ENCODE results near the gene GGPS1. TPM values are rescaled to one million over a fixed set of nuclear protein-coding genes. Genes with fewer than 3 reads are reported as not detected.

GGPS1 gene
- total RNA-seq, 1 experiment from 2014 or later, result 17.4 TPM

GRCh38 chr1:235326719-235327558 lies 1.4 kb upstream of the GGPS1 start:
- H3K27me3 ChIP-seq (ENCODE audit: low read length), result no peaks in the 10 kb centered on the region
- peak; percentile 11 for DNase-seq
- peak overlapping the region; percentile 91 for H3K4me2 ChIP-seq (ENCODE audit: low read length)
- CTCF ChIA-PET, result no interaction called here
- H3K4me1 ChIP-seq (ENCODE audit: insufficient read depth, low read length), result peaks cover 19% of the 10 kb centered on the region; the same call in 1 of the 2 replicates
- TF ChIP-seq, protein P1, sequence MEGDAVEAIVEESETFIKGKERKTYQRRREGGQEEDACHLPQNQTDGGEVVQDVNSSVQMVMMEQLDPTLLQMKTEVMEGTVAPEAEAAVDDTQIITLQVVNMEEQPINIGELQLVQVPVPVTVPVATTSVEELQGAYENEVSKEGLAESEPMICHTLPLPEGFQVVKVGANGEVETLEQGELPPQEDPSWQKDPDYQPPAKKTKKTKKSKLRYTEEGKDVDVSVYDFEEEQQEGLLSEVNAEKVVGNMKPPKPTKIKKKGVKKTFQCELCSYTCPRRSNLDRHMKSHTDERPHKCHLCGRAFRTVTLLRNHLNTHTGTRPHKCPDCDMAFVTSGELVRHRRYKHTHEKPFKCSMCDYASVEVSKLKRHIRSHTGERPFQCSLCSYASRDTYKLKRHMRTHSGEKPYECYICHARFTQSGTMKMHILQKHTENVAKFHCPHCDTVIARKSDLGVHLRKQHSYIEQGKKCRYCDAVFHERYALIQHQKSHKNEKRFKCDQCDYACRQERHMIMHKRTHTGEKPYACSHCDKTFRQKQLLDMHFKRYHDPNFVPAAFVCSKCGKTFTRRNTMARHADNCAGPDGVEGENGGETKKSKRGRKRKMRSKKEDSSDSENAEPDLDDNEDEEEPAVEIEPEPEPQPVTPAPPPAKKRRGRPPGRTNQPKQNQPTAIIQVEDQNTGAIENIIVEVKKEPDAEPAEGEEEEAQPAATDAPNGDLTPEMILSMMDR (conservative IDR thresholded peaks at IDR 0.05; ENCODE audit: low read depth, low read length), result no peak
- TF ChIP-seq EZH2 (IDR thresholded peaks at IDR 0.05; ENCODE audit: low read length, unreplicated experiment) (no peak), EZH2phosphoT487 (IDR thresholded peaks at IDR 0.05; ENCODE audit: borderline replicate concordance, low read length) (no peak)
- H3K79me2 ChIP-seq (ENCODE audit: low read length), result peaks cover 89% of the 10 kb centered on the region
- no peaks in the 10 kb centered on the region for H3K36me3 ChIP-seq (ENCODE audit: low read depth, low read length)
- peak overlapping the region; percentile 97 for H3K4me3 ChIP-seq (ENCODE audit: low read length)
- no peak for ATAC-seq
- H2AFZ ChIP-seq (ENCODE audit: low read length), result peak overlapping the region; percentile 64
- intact Hi-C loops (cut with micrococcal nuclease), result no loop called here
- H3K9ac ChIP-seq (ENCODE audit: low read length), result peak overlapping the region; percentile 86
- peaks cover 13% of the 10 kb centered on the region for H4K20me1 ChIP-seq (ENCODE audit: low read length)
- no peaks in the 10 kb centered on the region for H3F3A ChIP-seq (ENCODE audit: low read length, unreplicated experiment)
- no peaks in the 10 kb centered on the region for H3K9me2 ChIP-seq (replicated peaks; ENCODE audit: low read length)
- H3K9me3 ChIP-seq (ENCODE audit: low read length), result no peaks in the 10 kb centered on the region
- H3K27ac ChIP-seq (ENCODE audit: low read length), result peak overlapping the region; percentile 63; the same call in 1 of the 2 replicates
- BruUV-seq (replicated peaks), result no TSS peak
- POLR2A ChIA-PET (ENCODE audit: unreplicated experiment), result no interaction called here

DNA sequence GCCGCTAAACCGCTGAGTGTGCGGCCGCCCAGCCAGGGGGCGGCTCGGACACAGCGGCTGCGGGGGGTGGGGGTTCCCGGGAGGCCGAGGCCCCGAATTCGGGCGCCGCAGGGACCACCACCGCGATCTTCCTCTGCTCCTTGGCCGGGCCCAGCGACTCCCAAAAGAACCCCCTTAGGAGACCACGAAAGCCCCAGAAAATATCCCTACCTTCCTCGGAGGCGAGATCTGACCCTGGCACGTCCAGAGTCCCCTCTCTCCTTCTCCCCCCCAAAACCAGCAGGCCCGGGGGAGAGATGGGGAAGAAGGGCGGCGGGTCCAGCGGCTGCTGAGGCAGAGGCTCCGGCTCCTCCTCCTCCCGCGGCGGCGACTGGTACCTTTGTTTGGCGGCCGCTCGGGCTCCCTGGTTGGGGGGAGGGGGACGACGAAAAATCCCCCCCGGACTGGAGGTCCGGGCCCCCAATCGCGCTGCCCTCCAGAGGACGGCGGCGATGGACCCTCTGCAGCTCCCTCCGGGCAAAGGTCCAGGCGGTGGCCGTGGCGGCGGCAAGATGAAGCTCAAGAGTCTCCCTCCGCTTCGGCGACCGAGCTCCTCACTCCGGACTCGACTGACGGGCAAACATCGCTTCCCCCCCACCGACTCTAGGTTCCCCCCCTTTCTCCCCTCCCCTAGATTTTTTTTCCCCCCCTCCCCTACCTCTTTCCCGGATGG lies 655 bp upstream of the GGPS1 start, which contains the start of gene ARID4B:
TSS of gene ARID4B (minus strand) at position 621 of the 712 bp plus-strand sequence. CDS start 1,260 bp downstream, outside the sequence.
- no peaks in the 10 kb centered on the region for H3K9me2 ChIP-seq (replicated peaks; ENCODE audit: low read length)
- CTCF ChIA-PET, result interaction anchor here (0.6 to 1.0 kb wide), 4 partner anchors 39 to 75 kb away, joined by 3 read pairs; partner anchors contain the start of gene TBCE
- DNase-seq (no peak), ATAC-seq (peak; percentile 7)
- peaks cover 13% of the 10 kb centered on the region for H4K20me1 ChIP-seq (ENCODE audit: low read length)
- H3K4me2 ChIP-seq (ENCODE audit: low read length), result peak within 1 kb of the TSS; percentile 100
- H3K36me3 ChIP-seq (ENCODE audit: low read depth, low read length), result no peaks in the 10 kb centered on the region
- peak within 1 kb of the TSS; percentile 97 for H3K4me3 ChIP-seq (ENCODE audit: low read length)
- peak within 1 kb of the TSS; percentile 93 for H3K27ac ChIP-seq (ENCODE audit: low read length)
- TF ChIP-seq EZH2phosphoT487 (IDR thresholded peaks at IDR 0.05; ENCODE audit: borderline replicate concordance, low read length) (no peak), EZH2 (IDR thresholded peaks at IDR 0.05; ENCODE audit: low read length, unreplicated experiment) (no peak)
- TF ChIP-seq, protein P1 (conservative IDR thresholded peaks at IDR 0.05; ENCODE audit: low read depth, low read length), result no peak
- no peaks in the 10 kb centered on the region for H3K27me3 ChIP-seq (ENCODE audit: low read length)
- no peaks in the 10 kb centered on the region for H3K9me3 ChIP-seq (ENCODE audit: low read length)
- intact Hi-C loops (cut with micrococcal nuclease), result loop anchor here (1.0 to 2.0 kb wide), 3 partner anchors 39 to 89 kb away; partner anchors contain the start of gene TBCE
- H3K4me1 ChIP-seq (ENCODE audit: insufficient read depth, low read length), result peaks cover 26% of the 10 kb centered on the region; the same call in 1 of the 2 replicates
- H3K9ac ChIP-seq (ENCODE audit: low read length), result peak within 1 kb of the TSS; percentile 86
- BruUV-seq (replicated peaks), result TSS peak; percentile 41
- peaks cover 89% of the 10 kb centered on the region for H3K79me2 ChIP-seq (ENCODE audit: low read length)
- no peaks in the 10 kb centered on the region for H3F3A ChIP-seq (ENCODE audit: low read length, unreplicated experiment)
- POLR2A ChIA-PET (ENCODE audit: unreplicated experiment), result interaction anchor here (0.6 kb wide), 1 partner anchor 538 kb away, joined by 5 read pairs; no protein-coding TSS in a partner anchor
- peak within 1 kb of the TSS; percentile 86 for H2AFZ ChIP-seq (ENCODE audit: low read length)
